ENCODE data around the gene FBXL4.

DNA sequence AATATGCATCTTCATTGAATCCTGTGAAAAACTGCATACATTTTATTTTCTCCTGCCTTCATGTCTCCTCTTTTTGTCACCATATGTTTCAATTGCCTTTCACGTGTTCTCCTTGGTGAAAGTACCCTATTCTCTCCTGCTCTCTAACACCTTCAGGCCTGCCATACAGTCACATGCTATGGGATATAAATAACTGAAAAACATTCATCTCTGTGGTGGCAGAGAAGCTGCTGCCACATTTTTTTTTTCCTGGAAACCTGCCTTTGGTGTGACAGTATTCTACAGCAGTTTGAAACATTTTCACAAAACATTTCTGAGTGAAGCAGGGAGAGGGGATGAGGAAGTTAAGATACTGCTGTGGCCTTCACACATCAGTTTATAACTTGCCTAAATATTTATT lies 44.8 kb upstream of the FBXL4 start:
- no peak for TF ChIP-seq POLR2A (IDR thresholded peaks at IDR 0.05; ENCODE audit: low read length)
- TF ChIP-seq GATA1 (IDR thresholded peaks at IDR 0.05; ENCODE audit: low read depth, low read length) = no peak

Data from erythroblast (primary cell).